ENCODE data around the gene EPHA6. TPM values are rescaled to one million over a fixed set of nuclear protein-coding genes. Genes with fewer than 3 reads are reported as not detected.

EPHA6 gene
- total RNA-seq, 1 experiment from 2014 or later = 0.61 TPM

GRCh38 chr3:97655971-97656370, 841.6 kb downstream of the EPHA6 start:
- H2AFZ ChIP-seq (ENCODE audit: low read length) = no peak overlapping the region
- H3K9ac ChIP-seq (ENCODE audit: extremely low read depth, insufficient read length, low read length) = no peak overlapping the region
- H3K14ac ChIP-seq (ENCODE audit: insufficient read depth, low read length) = no peak overlapping the region
- H3K27me3 ChIP-seq (ENCODE audit: insufficient read depth, low read length) = no peaks in the 10 kb centered on the region
- H3K79me2 ChIP-seq (ENCODE audit: insufficient read depth, low read length) = no peaks in the 10 kb centered on the region
- H2BK12ac ChIP-seq (ENCODE audit: insufficient read length, low read depth, low read length) = no peak overlapping the region
- DNase-seq = no peak
- no peak overlapping the region for H2BK15ac ChIP-seq (ENCODE audit: low read depth, low read length)
- no peak overlapping the region for H4K91ac ChIP-seq (ENCODE audit: insufficient read length, low read depth, low read length)
- no peaks in the 10 kb centered on the region; the same call in 1 of the 2 replicates for H3K4me1 ChIP-seq (ENCODE audit: insufficient read depth, low read length)
- Mint-ChIP-seq H3K9me3 (no peaks in the 10 kb centered on the region), H3K27ac (no peak overlapping the region), H3K27me3 (ENCODE audit: low read depth) (no peaks in the 10 kb centered on the region; the same call in 1 of the 2 replicates), H3K4me1 (no peaks in the 10 kb centered on the region), H3K36me3 (ENCODE audit: insufficient read depth in 1 of 3, low read depth in 3 of 3) (no peaks in the 10 kb centered on the region), H3K4me3 (no peak overlapping the region)
- H3K4me2 ChIP-seq (ENCODE audit: insufficient read depth, insufficient read length, low read length) = no peak overlapping the region
- no peak overlapping the region for H3T11ph ChIP-seq (ENCODE audit: low read length)
- no peak overlapping the region for H2BK20ac ChIP-seq (ENCODE audit: low read depth, low read length, poor library complexity, severe bottlenecking)
- H3K18ac ChIP-seq (ENCODE audit: insufficient read length, low read depth, low read length) = no peak overlapping the region
- H3K4ac ChIP-seq (ENCODE audit: low read depth, low read length) = no peak overlapping the region
- no peak overlapping the region for H2AK5ac ChIP-seq (ENCODE audit: insufficient read length, low read length)
- no CpG with 5 or more reads among the region's 1 CpG for WGBS (ENCODE audit: extremely low coverage, insufficient read length, low lambda C conversion rate)
- H3K56ac ChIP-seq (ENCODE audit: insufficient read length, low read depth, low read length) = no peak overlapping the region
- no peaks in the 10 kb centered on the region for H3K79me1 ChIP-seq (ENCODE audit: insufficient read depth, low read depth, low read length, poor library complexity, severe bottlenecking)
- H4K20me1 ChIP-seq (ENCODE audit: control insufficient read depth, insufficient read depth, insufficient read length) = no peaks in the 10 kb centered on the region
- H3K9me3 ChIP-seq (ENCODE audit: control insufficient read depth, low read depth, low read length) = no peaks in the 10 kb centered on the region
- H4K5ac ChIP-seq (ENCODE audit: insufficient read length, low read depth, low read length) = no peak overlapping the region
- no peak overlapping the region for H2BK5ac ChIP-seq (ENCODE audit: insufficient read length, low read length)
- no peak overlapping the region for H4K8ac ChIP-seq (replicated peaks; ENCODE audit: insufficient read length, low read depth, low read length)
- H3K23ac ChIP-seq (ENCODE audit: insufficient read length, low read depth, low read length) = no peak overlapping the region
- H2BK120ac ChIP-seq (ENCODE audit: low read depth, low read length, poor library complexity, severe bottlenecking) = no peak overlapping the region
- no peak for TF ChIP-seq CTCF (conservative IDR thresholded peaks at IDR 0.05)
- no peaks in the 10 kb centered on the region for H3K23me2 ChIP-seq (ENCODE audit: insufficient read length, low read depth, low read length, poor library complexity, severe bottlenecking)
- no peak overlapping the region for H3K27ac ChIP-seq (ENCODE audit: insufficient read length, low read depth, low read length)
